ENCODE data around the gene ADGRL2.

DNA sequence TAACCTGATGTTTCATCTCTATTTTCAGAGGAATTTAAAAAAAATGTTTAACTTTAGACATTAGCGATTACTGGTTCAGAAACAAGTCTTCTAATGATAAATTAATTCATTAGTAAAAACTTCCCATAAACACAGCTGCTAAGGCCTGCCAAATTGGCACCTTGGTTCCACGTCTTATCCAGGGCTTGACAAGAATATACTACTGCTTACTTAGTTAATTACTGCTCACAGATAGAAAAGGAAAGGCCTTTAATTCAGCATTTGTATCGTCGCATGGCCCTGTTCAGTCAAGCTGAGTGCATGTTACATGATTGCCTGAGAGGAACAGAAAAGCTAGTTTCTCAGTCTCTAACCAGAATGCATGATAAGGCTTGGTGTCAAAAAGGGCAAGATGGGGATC is 84.6 kb downstream of the ADGRL2 start:
- TF ChIP-seq, protein P1, sequence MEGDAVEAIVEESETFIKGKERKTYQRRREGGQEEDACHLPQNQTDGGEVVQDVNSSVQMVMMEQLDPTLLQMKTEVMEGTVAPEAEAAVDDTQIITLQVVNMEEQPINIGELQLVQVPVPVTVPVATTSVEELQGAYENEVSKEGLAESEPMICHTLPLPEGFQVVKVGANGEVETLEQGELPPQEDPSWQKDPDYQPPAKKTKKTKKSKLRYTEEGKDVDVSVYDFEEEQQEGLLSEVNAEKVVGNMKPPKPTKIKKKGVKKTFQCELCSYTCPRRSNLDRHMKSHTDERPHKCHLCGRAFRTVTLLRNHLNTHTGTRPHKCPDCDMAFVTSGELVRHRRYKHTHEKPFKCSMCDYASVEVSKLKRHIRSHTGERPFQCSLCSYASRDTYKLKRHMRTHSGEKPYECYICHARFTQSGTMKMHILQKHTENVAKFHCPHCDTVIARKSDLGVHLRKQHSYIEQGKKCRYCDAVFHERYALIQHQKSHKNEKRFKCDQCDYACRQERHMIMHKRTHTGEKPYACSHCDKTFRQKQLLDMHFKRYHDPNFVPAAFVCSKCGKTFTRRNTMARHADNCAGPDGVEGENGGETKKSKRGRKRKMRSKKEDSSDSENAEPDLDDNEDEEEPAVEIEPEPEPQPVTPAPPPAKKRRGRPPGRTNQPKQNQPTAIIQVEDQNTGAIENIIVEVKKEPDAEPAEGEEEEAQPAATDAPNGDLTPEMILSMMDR (IDR thresholded peaks at IDR 0.05; ENCODE audit: borderline replicate concordance, extremely low read depth, low read length, poor library complexity, severe bottlenecking): no peak
- no peak for TF ChIP-seq EZH2 (IDR thresholded peaks at IDR 0.05; ENCODE audit: borderline replicate concordance, low read depth, low read length, severe bottlenecking)

Data from DND-41 (cell line).